GM19328 (cell line): ENCODE results near the gene DCUN1D4.

Experiments used
- ATAC-seq: cut with Tn5 transposase; IDR thresholded peaks from one replicate; pipeline ENCODE4 v1.9.1; 2021; ENCODE audit warnings: mild to moderate bottlenecking, moderate library complexity; ENCODE audit not compliant: unreplicated experiment

The DCUN1D4 gene

DNA sequence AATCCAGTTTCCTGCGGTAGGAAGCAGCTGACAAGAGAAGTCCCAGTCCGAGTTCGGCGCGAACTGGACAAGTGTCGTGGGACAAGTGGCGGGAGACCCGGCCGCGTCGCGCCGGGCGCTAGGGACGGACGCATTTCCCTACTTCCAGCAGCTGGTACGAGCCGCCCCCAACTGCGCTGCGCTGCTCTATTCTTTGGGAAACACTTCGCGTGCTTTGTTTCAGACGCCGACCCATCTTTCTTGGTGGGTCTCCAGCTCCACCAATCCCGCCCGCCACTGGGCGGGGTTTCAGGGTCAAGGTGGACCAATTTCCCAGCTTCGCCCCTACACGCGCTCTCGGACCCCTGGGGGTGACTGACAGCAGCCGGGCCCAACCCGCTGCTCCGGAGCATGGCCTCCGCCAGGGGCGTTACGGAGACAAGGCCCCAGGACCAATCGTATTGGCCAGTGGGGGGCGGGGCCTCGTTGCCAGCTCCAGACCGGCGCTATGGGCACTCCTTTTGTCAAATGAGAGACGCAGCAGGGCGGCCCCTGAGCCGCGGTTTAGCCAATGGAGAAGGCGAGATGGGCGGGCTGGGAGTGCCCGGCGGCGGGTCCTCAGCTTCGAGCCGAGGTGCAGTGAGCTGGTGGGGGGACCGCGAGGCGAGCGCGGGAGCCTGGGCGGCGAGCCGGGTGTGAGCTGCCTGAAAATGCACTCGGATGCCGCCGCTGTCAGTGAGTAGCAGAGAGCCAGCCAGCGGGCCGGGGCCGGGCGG is at the start of gene DCUN1D4:
Gene DCUN1D4, plus strand, starts transcription at position 600 of the 755 bp plus-strand sequence. Its CDS starts 90 bp downstream, at position 690.
- ATAC-seq, result peak; percentile 94

DNA sequence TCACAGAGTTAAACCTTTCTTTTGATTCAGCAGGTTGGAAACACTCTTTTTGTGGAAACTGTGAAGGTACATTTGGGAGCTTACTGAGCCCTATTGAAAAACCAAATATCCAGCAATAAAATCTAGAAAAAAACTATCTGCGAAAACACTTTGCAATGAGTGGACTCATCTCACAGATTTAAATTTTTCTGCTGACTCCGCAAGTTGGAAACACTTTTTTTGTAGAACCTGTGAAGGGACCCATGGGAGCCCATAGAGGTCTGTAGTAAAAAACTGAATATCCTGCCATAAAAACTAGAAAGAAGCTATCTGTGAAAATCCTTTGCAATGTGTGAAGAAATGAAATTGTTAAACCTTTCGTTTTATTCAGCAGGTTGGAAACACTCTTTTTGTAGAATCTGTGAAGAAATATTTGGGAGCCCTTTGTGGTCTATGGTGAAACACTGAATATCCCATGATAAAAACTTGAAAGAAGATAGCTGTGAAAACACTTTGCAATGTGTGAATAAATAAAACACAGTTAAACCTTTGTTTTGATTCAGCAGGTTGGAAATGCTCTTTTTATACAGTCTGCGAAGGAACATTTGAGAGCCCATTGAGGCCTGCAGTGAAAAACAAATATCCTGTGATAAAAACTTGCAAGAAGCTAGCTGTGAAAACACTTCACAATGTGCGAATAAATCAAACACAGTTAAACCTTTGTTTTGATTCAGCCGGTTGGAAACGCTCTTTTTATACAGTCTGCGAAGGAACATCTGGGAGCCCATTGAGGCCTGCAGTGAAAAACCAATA is 22.3 kb upstream of the DCUN1D4 start:
- ATAC-seq, result no peak

DNA sequence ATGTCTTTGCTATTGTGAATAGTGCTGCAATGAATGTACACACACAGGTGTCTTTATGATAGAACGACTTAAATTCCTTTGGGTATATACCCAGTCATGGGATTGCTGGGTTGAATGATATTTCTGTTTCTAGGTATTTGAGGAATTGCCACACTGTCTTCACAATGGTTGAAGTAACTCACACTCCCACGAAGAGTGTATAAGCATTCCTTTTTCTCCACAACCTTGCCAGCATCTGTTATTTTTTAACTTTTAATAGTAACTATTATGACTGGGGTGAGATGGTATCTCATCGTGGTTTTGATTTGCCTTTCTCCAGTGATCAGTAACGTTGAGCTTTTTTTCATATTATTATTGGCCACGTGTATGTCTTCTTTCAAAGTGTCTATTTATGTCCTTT is 17.6 kb upstream of the DCUN1D4 start:
- no peak for ATAC-seq

DNA sequence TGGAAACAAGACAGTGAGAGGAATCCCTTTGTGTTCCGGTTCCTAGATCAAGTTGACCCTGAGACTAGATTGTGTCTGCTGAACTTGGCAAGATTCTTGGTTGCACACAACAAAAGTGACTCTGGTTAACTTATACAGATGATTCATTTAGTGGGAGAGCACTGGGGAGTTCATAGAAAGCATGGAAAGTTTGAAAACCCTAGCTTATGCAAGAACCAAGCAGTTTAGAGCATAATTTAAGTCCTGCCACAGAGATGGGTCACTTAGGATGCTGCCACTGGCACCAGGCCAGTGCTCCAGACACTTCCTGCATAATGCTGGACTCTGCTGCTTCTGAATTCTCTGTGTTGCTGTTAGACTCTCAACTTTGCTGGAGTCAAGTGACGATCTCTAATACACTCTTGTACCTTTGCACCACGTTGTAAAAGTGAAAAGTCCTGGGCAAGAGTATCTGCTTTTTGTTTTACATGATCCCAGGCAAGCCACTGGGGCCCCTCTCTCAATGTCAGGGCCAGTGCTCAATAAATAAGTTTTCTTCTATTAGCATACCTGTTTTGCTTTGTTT is 12.7 kb upstream of the DCUN1D4 start:
- ATAC-seq, result no peak

DNA sequence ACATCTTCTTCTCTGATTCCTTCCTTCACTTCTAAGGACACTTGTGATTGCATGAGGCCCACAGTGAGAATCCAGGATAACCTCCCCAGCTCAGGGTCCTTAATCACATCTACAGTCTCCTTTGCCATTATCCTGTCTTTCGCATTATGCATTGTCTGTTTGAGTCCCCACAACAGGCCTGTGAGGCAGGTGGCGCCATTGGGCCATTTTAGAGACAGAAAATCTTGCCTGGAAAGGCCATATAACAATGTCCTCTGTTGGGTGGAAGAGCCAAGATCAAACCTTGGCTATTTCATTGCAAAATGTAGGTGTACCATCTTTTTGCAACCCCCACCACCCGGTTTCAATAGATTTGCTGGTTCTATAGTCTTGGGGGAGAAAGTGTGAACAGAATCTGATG is 11.8 kb upstream of the DCUN1D4 start:
- no peak for ATAC-seq

DNA sequence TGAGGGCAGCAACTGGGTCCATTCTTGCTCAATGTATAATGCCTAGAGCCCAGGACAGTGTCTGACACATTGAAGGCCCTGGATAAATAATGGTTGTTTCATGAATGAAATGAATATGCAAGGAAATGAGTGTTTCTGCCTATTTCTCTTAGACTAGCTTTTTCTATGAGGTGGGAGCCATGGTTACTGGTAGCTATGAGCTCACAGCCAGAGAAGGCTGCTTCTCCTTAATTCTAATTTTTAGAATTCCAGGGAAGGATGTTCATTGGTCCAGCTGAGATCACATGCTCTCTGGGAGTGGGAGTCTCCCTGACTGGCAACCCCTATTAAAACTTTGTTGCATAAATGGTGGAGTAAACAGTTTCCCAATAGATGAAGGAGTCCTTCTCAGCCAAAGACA is 9.7 kb upstream of the DCUN1D4 start:
- no peak for ATAC-seq

DNA sequence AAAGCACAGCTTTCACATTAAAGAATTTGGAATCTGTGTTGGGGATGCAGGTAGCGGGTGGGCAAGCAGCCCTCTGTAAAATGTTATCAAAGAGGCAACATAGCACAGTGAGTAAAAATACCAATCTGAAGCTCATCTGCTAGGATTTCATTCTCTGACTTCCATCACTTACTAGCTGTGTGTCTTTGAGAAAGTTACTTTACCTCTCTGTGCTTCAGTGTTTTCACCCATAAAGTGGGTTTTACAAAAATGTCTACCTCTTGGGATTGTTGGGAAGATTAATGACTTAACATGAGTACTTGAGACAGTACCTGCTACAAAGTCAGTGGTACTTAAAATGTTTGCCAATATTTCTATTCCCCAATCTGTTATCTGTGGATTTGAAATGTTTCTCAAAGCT is 7.9 kb upstream of the DCUN1D4 start:
- no peak for ATAC-seq

DNA sequence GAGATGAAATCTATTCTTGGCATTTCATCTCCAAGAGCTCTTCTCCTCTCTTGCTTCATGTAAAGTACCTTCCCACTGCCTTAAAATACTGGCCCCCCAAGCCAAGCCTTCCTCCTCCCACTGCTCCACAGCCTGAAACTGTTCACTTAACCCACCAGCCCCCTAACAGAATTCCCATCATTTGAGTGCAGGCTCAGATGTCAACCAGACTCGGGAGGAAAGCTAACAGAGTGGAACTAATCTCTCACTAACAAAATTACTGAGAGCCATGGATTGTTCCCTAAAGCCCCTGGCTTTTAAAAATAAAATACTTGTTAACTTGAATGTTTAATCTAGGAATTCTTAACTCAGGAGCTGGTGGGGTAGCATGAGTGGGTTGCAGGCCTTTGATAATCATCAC is 7.1 kb upstream of the DCUN1D4 start:
- ATAC-seq, result no peak

DNA sequence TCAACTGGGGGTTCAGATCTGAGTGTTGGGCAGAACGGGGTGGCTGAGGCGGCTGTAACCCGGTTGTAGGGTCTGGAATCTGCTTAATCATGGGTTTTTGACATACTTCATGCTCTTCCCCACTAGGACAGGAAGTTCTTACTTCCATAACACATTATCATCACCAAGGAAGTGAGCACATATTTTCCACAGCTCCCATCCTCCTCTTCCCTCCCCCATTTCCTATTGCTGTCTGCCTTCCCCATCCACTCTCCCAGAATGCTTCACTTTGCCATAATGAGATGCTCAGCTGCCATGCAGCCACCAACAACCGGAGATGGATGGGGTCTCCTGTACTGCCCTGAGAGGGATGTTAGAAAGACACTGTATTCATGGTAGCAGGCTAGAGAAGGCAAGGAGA is 6.4 kb upstream of the DCUN1D4 start:
- no peak for ATAC-seq

DNA sequence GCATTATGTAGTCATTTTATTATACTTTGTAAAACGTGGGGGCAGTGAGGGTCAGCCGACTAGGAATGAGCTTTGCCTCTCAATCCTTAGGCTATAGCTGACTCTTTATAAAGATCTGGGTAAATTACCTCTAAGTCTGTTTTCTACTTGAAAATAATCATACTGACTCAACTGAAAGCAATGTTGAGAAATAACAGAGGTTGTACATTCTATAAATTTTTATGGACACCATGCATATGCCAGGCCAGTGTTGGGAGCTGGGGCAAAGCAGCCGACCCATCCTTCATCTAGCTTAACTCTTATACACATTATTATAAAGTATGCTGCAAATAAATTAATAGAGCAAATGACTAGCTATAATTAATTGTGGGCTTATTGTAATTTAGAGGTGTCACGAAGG is 2.2 kb upstream of the DCUN1D4 start:
- no peak for ATAC-seq

DNA sequence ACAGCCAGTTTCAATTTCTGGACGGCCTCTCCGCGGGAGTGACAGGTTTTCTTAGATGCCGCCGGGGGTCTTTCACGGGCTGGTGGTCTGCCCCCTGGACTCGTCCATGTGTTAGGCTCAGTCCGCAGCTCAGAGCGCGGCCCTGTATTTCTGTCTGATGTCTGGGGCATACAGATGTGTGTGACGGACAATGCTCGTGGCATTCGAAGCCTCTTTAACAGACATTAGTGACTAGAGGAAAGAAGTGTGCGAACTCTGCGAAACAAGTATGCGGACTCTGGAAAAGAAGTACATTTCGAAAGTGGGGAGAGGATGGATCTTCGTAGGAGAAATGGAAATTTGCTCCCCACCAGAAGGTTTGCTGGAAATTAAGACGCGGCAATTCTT is 793 bp upstream of the DCUN1D4 start:
- no peak for ATAC-seq

DNA sequence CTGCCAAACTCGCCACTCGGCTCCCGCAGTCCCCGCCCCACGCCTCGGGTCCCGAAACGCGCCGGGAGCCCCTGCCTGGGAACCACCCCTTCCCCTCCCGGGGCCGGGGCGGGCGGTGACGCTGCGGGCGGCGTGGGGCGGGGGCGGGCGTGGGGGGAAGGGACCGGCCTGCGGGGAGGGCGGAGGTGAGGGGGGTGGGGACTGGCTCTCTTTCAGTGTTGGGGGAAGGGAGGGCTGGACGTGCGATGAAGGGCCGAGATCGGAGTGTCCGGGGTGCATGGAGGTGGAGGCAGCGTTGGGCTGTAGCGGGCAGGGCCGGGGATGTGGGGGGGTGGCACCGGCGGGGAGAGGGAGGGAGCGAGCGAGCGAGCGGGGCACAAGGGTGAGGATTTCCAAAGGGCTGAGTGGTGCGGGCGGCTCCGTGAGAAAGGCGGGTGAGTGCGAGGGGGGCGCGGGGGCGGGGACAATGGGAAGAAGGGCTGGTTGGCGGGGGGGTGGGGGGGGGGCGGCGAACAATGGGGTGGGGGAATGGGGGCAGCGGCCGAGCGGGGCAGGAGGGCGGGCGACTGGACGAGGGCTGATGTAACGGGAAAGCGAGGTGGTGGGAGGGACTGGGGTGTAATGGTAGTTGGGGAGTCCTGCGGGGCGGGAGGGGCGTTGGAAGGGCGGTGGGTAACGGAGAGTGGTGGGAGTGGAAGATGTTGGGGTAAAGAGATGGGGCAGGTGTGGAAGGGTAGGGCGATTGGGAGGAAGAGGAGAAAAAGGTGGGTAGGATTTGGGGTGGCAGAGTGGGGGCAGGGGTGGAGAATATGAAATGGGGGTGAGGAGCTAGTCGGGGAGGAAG is 578 bp downstream of the DCUN1D4 start:
- peak; percentile 24 for ATAC-seq

DNA sequence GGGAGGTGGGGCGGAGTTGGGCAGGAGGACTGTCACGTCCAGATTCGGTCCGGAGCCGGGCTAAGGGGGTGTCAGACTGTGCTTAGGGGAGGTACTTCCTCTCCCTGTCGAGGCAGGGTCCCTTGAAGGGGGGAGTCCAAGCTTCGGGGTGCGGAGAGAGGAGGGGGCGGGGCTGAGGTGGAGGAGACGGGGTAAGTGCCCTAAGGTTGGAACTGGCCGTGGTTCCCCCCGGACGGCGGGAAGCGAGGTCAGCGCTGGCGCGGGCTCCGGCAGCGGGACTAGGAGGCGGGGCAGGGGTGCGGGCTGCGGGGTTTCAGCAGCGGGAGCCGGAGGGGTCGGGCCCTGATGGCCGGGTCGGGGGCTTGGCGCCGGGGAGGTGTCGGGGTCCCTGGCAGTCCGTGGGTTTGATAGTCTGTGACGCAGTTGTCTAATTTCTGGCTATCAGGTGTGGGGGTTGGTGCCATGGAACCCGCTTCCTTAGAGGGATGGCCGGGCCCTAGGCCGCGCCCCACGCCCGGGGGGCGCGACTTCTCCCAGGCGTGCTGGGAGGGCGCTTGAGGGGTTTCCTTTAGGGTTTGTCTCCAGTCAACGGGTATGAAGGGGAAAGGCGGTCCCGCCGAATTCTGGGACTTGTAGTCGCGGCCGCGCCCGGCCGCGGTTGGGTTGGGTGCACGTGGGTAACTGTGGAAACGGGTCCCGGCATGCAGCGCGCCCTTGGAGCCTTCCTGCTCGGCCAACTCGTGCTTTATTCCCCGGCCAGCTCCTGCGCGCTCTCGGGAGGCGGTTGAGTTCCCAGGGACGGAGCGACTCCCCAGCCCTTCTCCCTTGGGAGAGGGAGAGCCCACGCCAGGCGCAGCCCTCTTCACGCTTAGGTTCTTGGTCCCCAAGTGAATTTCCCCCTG is 1.5 kb downstream of the DCUN1D4 start:
- ATAC-seq, result peak; percentile 31

DNA sequence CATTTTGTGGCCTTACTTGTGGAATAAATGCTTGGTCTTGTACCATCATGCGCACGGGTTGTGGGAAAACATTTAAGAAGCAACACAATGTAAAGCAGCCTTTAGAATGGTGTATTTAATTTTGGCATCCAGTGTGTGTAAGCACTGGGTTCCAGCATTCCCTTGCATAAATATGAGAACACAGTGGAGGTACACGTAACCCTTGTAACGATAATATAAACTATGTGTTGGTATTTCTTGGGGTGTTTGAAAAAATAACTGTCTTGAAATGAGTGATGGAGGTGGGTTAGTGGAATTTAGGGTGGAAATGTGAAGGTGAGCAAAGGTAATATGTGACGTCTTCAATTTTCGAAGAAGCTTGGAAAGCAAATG is 2.1 kb downstream of the DCUN1D4 start:
- no peak for ATAC-seq

DNA sequence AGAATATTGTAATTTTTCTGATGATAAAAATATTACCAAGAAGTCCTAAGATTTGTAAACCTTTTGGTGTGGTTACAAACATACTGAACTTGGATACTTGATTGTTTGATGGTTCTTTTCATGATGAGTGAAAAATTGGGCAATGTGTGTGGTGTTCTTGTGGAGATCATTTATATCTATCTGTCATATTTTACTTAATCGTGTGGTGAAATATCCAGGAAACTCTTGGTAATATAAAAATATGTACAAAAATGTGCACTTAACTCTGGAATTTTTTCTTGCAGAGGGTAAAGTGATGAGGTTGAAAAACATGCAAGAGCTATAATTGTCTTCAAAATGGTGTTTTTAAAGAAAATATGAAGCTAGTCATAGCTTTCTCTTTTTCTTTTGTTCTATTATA is 2.8 kb downstream of the DCUN1D4 start:
- no peak for ATAC-seq

DNA sequence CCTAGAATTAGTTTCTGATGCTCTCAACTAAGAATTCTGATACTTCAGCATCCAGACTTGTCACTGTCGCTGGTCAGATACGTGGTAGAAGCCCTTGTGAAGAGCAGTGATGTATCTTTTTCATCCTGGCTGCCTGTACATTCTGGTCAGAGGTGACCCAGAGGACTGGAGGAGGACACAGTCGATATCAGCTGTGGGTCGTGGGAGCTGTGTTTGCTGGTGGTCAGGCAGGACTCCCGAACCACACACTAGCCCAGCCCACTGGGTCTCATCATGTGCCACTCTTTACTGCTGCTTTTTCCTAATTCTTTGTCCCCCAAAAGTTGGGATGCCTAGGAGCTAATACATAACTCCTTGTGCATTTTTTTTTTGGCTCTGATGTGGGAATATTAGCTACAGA is 6.5 kb downstream of the DCUN1D4 start:
- ATAC-seq, result no peak

DNA sequence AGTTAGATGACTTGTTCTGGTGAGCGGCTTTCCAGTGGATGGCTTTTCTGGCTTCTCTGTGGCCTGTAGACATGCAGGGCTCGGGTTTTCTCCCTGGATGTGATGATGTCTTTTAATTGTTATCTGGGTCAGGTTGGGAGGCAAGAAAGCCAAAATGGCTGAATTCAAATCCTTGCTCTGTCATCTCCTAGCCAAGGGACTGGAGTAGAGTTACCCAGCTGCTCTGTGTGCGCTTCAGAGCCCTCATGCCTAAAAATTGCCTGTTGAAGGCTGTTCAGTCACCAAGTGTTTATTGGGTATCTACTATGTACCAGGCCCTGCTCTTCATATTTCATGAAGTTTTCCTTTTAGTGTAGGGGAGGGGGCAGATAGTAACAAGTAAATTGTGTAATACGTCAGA is 7.3 kb downstream of the DCUN1D4 start:
- ATAC-seq, result no peak

DNA sequence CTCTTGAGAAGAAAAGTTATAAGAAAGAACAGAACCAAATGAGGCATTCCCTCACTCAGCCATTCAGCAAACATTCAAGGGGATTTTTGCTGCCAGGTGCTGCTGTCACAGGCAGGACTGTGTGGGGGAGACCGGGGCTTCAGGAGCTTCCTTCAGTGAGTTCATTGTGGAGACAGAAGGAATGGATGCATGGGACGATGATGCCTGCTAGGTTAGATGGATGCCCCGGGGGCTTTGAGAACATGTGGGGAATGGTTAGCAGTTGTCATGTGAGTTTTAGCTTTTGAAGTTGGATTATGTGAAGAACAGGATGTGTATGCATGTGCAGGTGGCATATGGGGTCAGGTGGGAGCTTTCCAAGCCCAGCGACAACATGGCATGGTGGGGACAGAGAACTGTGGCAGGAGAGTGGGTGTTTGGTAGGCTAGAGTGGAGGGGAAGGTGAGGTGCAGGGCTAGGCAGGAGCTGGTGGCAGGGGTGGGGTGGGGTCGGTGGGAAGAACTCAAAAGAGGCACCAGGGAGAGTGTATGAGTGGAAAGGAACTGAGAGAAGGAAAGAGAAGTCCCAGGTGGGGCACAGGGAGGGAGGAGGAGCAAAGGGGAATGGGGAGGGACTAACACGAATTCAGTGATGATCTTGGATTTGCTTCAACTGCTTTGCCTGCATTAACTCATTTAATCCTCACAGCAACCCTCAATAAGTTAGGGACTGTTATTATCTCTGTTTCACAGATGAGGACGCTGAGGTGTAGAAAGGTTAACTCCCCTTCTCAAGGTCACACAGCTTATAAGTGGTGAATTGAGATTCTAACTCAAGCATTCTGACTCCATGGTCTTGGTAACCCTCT is 8.4 kb downstream of the DCUN1D4 start:
- ATAC-seq, result no peak

DNA sequence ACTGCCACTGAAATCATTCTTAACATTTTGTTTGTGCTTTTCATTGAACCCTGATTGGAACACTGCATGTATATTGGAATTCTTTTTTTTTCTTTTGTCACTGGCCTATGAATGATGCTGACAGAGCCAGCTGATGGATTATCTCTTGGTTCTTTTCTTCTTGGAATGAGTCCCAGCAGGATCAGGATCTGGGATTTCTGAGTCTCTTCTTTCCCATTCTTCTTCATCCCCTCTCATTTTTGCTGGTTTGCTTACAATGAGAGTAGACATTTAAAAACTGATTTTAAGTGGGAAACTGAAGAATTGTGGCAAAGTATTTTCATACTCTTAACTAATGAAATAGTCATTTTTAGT is 9.0 kb downstream of the DCUN1D4 start:
- no peak for ATAC-seq
